Nephron progenitor cell (in vitro differentiated cells): ENCODE results near the gene DNMT3A.
A peak's percentile ranks its signal among the peaks of the same experiment; 100 is the strongest.

Experiments
- DNase-seq: peaks from one replicate; pipeline ENCODE4 v3.0.0; 2021
- H3K27ac Mint-ChIP-seq: 2 replicates; pipeline ENCODE4 v1.8.0; 2021; ENCODE audit warnings: mild to moderate bottlenecking, moderate library complexity, mixed read lengths
- H3K27me3 Mint-ChIP-seq: 2 replicates; pipeline ENCODE4 v1.8.0; 2021; ENCODE audit warnings: mild to moderate bottlenecking, low read depth, mixed read lengths; ENCODE audit not compliant: poor library complexity
- H3K36me3 Mint-ChIP-seq: 2 replicates; pipeline ENCODE4 v1.8.0; 2021; ENCODE audit warnings: low read depth, mixed read lengths
- H3K4me1 Mint-ChIP-seq: 2 replicates; pipeline ENCODE4 v1.8.0; 2021; ENCODE audit warnings: mixed read lengths
- H3K4me3 Mint-ChIP-seq: 2 replicates; pipeline ENCODE4 v1.8.0; 2021; ENCODE audit warnings: mild to moderate bottlenecking, moderate library complexity, mixed read lengths
- H3K9me3 Mint-ChIP-seq: 2 replicates; pipeline ENCODE4 v1.8.0; 2021; ENCODE audit warnings: mild to moderate bottlenecking, moderate library complexity, mixed read lengths
- CTCF ChIP-seq: fragments of 200-600 bp; sonication (generic); IDR thresholded peaks from 2 replicates; pipeline ENCODE4 v1.5.0; 2021; ENCODE audit warnings: antibody characterized with exemption

Gene DNMT3A

DNA sequence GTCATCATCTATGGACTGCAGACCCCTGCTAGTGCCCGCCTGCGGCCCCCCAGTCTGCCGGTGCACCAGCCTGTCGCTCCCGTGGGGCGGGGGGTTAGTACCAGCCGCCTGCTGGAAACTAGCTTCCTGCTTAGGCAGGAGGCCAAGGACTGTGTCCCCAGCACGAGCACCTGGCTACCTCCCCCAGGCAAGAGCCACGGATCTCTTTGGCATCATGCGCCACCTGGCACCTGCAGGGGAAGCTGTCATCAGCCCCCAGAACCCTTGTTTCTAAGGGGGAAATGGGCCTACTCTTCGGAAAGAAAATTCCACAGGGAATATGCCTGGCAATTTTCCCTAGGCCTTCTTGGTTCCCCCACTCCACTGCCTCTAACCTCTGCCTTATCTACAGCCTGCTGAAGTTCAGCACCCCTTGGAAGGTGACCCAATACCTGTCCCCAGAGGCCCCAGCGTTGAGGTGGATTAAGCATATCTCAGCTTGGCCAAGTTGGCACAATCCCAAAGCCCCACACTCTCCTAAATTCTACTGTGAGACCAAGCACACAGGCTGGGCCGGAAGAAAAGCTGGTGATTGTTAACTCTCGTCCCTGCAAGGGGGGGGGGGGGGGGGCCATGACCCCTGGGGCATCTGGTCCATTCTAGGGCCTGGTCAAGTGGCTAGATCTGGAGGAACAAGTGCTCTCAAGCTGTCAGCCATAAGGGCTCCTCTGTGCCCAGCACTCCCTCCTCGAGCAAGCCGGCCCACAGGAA is 111.4 kb downstream of the DNMT3A start:
- no peak for DNase-seq
- H3K27me3 Mint-ChIP-seq: peaks cover 3% of the 10 kb centered on the region
- peaks cover 30% of the 10 kb centered on the region for H3K36me3 Mint-ChIP-seq
- peak overlapping the region; percentile 97 for H3K27ac Mint-ChIP-seq
- H3K4me3 Mint-ChIP-seq: no peak overlapping the region
- peaks cover 39% of the 10 kb centered on the region for H3K4me1 Mint-ChIP-seq
- no peak for TF ChIP-seq CTCF
- no peaks in the 10 kb centered on the region for H3K9me3 Mint-ChIP-seq

- H3K27ac Mint-ChIP-seq: peak overlapping the region; percentile 93
- no peak for DNase-seq
- H3K27me3 Mint-ChIP-seq: peaks cover 3% of the 10 kb centered on the region
- TF ChIP-seq CTCF: no peak
- peaks cover 39% of the 10 kb centered on the region for H3K4me1 Mint-ChIP-seq
- H3K36me3 Mint-ChIP-seq: peaks cover 21% of the 10 kb centered on the region
- H3K4me3 Mint-ChIP-seq: peak overlapping the region; percentile 35
- H3K9me3 Mint-ChIP-seq: no peaks in the 10 kb centered on the region
These were observed 112.2 kb downstream of the DNMT3A start for GRCh38 chr2:25229279-25230197.

GRCh38 chr2:25228848-25229278 is 112.9 kb downstream of the DNMT3A start:
- H3K9me3 Mint-ChIP-seq: no peaks in the 10 kb centered on the region
- H3K4me1 Mint-ChIP-seq: peaks cover 39% of the 10 kb centered on the region
- DNase-seq: peak; percentile 79
- peaks cover 15% of the 10 kb centered on the region for H3K36me3 Mint-ChIP-seq
- H3K27ac Mint-ChIP-seq: peak overlapping the region; percentile 93
- peak; percentile 77 for TF ChIP-seq CTCF
- peak overlapping the region; percentile 35 for H3K4me3 Mint-ChIP-seq
- peaks cover 3% of the 10 kb centered on the region for H3K27me3 Mint-ChIP-seq

DNA sequence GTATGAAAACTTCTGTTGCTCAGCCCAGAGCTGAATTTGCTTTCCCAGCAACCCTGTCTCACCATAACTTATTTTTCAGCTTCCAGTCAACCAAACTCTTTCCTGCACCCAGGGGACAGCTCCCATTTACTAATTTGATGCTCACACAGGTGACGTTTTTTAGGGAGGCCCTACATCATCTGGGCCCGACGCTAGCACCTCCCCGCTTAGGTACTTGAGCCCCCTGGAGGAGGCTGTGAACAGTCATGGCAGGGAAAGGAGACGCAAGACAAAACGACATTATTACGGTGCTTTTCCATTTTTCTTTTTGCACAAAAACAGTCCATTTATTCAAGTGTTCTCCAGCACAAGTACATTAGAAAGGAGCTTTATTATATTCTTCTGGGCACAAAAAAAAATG is 114.1 kb downstream of the DNMT3A start:
- Mint-ChIP-seq H3K27ac (peak overlapping the region; percentile 54), H3K4me3 (no peak overlapping the region), H3K9me3 (no peaks in the 10 kb centered on the region), H3K36me3 (peaks cover 4% of the 10 kb centered on the region), H3K4me1 (peaks cover 39% of the 10 kb centered on the region), H3K27me3 (peaks cover 3% of the 10 kb centered on the region)
- no peak for DNase-seq
- TF ChIP-seq CTCF: no peak

DNA sequence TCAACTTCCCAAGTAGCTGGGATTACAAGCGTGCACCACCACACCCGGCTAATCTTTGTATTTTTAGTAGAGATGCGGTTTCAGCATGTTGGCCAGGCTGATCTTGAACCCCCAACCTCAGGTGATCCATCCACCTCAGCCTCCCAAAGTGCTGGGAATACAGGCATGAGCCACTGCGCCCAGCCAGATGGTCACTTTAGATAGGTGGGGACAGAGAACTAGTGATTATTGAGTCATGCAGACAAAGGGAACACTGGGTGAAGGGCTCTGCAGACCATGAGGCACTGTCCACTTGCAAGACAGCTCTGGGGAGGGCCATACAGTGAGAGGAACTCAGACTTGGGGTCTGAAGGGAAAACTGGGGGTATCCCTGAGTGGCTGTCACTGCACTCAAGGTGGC is 114.9 kb downstream of the DNMT3A start:
- H3K4me3 Mint-ChIP-seq: no peak overlapping the region
- no peak overlapping the region for H3K27ac Mint-ChIP-seq
- no peak for TF ChIP-seq CTCF
- peaks cover 9% of the 10 kb centered on the region for H3K27me3 Mint-ChIP-seq
- no peaks in the 10 kb centered on the region for H3K36me3 Mint-ChIP-seq
- H3K4me1 Mint-ChIP-seq: peaks cover 46% of the 10 kb centered on the region
- H3K9me3 Mint-ChIP-seq: no peaks in the 10 kb centered on the region
- no peak for DNase-seq
